GM18858 (cell line): ENCODE measurements around the gene OR1F1.

ENCODE experiments used
- ATAC-seq: cut with Tn5 transposase; IDR thresholded peaks from one replicate; pipeline ENCODE4 v1.9.1; 2021; ENCODE audit not compliant: unreplicated experiment

The OR1F1 gene

GRCh38 chr16:3246002-3246401 lies 58.0 kb downstream of the OR1F1 start:
- no peak for ATAC-seq

- no peak for ATAC-seq
These were observed 58.9 kb downstream of the OR1F1 start for GRCh38 chr16:3246876-3247275.

GRCh38 chr16:3248596-3248995 lies 60.6 kb downstream of the OR1F1 start:
- ATAC-seq, result no peak

GRCh38 chr16:3249020-3249419 lies 61.0 kb downstream of the OR1F1 start:
- ATAC-seq, result no peak

GRCh38 chr16:3249451-3249850 lies 61.4 kb downstream of the OR1F1 start:
- ATAC-seq, result no peak

- no peak for ATAC-seq
These were observed 65.0 kb downstream of the OR1F1 start for GRCh38 chr16:3252967-3253366.

GRCh38 chr16:3254309-3254708 lies 66.3 kb downstream of the OR1F1 start:
- no peak for ATAC-seq
